NCI-H345 (cell line): ENCODE measurements around the gene FBXO5.
"Not testable (repeated sequence)": the region's sequence is repeated elsewhere in the genome, so short reads cannot be mapped to it uniquely, and the experiment has no call there.

ENCODE experiments used
- DNase-seq: peaks from one replicate; lab custom pipeline; 2025; lab: John Stamatoyannopoulos, UW

The FBXO5 gene

DNA sequence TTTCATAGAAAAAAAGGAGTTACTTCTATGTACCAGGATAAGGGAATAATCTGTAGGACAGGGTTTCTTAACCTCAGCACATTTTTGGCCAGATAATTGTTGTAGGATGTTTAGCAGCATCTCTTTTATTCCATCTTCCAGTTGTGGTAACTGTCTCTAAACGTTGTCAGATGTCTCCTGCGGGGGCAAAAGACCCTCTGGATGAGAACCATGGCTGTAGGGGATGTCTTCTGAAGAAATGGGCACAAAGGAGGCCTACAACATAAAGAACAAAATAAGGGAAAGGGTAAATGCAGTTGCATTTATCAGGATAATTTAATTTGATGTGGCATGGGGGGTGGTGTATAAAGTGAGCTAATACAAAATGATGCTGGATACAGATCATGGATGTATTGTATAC lies 4.1 kb upstream of the FBXO5 start:
- DNase-seq, result no peak

DNA sequence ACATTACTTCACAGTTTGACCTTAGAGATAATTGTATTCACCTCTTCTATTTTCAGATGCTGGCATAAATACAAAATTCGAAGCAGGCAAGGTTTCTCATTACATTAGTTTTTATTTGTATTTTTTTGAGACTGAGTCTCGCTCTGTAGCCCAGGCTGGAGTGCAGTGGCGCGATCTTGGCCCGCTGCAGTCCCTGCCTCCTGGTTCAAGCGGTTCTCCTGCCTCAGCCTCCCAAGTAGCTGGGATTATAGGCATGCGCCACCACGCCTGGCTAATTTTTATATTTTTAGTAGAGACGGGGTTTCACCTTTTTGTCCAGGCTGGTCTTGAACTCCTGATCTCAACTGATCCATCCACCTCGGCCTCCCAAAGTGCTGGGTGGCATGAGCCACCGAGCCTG lies 2.5 kb upstream of the FBXO5 start:
- not testable (repeated sequence) for DNase-seq

DNA sequence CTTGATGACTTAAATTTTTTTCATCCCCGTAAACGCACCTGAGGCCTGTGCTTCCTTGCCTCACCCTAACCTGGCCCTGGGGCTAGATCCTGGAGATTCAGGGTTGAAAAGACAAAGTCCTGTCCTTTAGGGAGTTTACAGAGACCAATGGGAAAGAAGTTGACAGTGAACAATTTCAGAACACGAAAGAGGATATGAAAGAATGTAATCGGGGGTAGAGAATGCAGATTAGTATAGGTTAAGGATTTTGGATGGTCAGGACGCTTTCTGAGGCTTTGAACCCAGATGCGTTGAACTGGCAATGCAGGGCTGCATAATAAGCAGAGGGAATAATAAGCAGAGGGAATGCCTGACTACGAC lies 1.7 kb upstream of the FBXO5 start:
- DNase-seq, result peak; percentile 19

DNA sequence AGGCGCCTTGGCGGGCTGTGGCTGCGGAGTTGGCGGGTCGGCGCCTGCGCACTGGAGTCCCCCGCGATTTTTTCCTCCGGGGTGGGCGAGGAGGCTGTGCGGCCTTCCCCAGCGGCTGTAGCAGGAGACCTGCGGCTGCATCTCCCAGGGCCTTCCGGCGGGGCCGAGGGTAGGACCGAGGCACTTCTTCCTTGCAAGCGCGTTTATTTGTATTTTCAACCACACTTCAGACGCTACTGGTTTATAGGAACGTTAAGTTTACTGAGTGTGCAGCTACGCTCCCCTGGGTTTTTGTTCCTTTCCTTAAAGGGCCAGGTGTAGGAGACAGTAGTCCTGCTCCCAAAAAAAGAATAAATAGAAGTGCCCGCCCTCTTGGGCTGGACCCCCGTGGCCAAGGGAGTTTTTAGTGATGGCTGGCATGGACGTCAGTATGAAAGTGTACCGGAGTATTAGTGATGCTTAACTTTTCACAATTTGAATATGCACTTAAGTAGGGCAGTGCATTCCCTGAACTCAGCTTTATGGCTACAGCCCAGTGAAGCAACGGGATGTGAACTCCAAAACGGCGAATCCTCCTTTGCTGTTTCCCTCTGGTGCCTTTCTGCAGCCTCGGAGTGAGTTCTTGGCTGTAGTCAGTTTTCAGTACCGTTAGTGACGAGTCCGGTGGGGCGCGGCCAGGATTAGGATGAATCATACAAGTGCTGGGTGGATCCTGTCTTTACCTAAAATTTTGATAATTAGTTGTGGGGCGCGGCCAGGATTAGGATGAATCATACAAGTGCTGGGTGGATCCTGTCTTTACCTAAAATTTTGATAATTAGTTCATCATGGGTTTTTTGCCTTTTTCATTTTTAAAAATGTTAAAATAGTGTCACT lies 1.0 kb upstream of the FBXO5 start:
- DNase-seq, result peak; percentile 67

DNA sequence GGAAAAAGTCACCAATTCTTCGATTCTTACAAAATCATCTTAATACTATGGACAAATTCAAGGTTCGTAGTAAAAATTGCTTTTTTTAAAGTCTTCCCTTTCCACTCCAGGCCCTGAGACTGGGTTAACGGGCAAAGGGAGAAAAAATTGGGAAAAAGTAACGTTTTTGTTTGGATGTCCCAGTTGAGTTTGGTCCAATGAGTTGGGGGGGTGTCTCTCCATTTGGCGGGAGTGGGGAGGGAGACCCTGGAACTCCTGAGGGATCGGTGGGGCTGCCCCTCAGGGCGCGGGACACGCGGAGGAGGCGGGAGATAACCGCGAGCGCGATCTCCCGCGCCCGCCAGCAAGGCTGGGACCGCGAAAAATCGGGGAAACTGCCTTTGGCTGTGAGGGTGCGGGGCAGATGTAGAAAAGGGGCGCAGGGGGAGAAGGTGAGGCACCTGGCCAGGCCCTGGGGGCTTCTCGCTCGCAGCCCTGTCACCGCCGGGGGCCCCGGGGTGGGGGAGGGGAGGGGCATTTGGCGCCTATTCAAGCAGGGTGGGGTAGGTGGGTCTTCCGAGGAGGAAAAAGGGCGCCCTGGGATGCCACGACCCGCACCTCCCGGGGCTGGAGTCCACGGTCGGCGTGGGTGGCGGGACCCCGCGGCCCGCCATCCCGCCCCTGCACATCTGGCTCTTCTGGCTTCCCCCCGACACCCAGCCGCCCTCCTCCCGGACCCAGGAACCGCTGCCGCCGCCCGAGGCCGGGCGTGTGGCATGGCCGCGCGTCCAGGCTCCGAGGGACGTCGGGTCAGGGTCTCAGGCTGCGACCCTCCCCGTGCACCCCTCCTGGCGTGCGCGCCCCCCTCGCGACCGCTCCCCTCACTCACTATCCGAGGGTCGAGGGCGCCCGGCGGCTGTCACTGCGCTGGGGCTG lies 595 bp downstream of the FBXO5 start:
- DNase-seq, result no peak

DNA sequence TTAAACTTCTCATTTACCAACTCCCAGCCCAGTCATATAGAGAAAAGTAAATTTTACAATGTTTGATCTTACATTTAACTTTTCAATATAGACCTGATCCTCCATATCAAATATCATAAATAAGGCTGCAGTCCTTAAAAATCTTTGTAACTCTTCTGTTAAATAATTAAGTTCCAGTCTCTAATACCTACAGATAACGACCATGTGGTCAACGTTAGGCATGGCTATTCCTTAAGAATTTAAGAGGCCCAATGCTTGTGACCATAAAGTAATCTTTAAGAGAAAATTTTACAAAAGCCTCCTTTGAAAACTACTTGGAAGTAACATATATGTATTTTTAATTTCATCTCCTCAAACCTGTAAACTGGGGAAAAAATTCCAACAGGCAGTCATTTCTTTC lies 1.6 kb downstream of the FBXO5 start:
- no peak for DNase-seq

DNA sequence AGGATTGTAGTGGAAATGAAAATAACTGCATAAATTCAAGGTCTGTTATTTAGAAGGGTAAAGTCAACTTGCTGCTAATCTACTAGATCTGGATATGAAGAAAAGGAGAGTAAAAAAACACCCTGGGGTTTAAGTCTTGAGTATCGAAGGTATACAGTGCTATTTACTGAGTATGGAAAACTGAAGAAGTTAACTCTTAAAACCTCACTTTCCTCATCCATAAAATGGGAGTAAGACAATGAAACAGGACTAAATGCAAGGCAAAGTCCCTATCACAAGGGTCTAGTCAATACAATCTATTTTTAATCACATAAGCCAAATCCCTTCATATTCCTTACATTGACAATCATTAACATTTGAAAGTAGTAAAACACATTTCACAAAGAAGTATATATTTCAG lies 2.2 kb downstream of the FBXO5 start:
- DNase-seq, result no peak

DNA sequence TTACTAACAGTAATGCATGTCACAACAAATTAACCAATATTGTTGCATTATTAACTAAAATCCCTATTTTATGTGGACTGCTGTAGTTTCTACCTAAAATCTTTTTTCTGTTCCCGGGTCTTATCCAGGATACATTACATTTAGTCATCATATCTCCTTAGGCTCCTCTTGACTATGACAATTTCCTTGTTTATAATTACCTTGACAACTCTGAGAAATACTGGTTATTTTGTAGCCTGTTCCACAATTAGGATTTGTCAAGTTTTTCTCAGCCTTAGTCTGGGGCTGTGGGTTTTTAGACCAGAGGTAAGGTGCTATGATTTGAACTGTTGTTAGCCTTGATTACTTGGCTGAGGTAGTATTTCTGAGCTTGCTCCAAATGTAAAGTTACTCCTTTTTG lies 3.7 kb downstream of the FBXO5 start:
- DNase-seq, result no peak

DNA sequence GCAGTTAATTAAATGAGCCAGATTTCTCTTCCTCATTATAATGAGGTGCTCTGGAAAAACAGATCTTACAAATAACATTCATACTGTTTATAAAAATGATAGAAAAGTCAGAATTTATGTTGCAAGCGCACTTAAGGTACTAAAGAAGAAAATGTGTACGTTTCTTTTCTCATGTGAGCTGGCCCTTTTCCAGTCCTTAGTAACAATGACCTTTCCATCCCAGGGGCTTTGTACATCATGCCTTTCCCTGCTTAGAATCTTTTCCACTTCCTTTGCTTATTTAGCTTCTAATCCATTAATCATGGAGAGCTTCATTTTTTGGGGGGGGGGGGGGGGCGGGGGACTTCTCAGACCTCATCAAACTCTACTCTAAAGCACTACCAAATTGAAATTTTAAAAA lies 4.8 kb downstream of the FBXO5 start:
- no peak for DNase-seq

DNA sequence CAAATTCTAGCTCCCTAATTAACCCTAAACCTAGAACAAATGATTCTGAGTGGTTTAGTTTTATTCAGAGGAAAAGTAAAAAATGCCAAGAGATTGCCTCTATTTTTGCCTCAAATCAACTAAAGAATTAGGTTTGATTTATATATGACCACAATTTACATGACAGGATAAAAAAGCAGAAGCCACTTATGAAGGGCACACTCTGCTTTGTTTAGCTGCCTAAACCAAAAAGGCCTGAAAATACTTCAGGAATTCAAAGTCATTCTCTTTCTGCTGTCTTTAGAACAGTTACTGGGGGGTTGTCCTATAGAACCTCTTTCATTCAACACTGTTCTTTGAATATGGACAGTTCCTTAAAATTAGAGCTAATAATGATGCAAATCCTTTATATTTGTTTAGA lies 5.3 kb downstream of the FBXO5 start:
- DNase-seq, result no peak

DNA sequence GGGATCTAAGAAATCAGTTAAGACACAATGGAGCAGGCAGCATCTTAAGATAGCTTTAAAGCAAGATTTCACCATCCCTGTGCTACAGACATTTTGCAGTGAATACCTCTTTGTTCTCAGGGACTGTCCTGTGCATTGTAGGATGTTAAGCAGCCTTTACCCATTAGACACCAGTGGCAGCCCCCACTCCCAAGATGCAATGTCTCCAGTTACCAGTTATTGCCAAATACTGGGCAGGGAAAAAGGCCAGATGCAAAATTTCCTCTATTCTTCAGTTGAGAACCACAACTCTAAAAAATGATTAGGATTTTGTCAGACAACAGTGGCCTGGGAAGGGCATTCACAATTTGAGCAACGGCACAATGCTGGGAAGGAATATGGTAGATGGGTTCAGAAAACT lies 6.1 kb downstream of the FBXO5 start:
- DNase-seq, result no peak

DNA sequence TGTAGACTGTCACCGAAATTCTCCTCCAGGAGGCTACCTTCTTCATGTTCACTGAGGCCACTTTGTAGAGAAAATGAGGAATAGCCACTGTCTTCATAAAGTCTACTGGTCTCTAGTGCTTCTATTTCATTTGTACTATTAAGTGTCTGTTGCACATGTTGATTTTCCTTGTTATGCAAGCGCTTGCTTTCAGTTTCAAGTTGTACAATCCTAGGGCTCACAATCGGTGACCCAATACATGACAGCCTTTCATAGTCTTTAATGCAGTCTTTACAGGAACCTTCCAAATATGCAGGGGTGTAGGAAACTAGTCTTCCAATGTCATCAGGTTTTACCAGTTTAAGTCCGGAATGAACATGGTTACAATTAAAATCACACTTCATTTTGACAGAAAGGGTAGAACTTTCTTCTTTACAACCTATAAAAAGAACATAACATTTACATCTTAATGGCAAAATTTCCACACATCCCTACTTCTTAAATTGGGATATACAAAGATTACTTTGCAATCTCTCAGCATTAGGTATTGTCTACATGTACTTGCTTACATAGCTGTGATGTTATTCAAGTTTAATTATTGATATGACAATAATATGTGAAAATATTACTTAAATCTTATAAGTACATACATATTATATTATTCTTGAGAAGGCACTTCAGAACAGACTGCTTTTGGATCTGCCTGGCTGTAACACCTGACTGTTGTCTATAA lies 7.5 kb downstream of the FBXO5 start:
- DNase-seq, result no peak

DNA sequence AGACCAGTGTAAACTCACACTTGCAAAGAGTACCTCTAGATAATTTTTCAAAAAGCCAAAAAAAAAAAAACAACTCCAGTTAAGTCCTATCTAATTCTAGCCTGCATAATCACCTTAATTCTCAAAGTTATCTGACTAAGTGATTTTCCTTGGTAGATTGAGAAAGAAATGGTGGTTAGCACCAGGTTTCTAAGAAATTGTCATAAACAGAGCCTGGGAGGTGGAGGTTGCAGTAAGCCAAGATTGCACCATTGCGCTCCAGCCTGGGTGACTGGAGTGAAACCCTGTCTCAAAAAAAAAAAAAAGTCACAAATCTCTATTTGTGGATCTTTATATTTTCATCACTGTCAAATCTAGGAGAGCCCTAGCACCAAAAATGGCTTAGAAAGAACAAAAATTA lies 8.9 kb downstream of the FBXO5 start:
- DNase-seq, result no peak

DNA sequence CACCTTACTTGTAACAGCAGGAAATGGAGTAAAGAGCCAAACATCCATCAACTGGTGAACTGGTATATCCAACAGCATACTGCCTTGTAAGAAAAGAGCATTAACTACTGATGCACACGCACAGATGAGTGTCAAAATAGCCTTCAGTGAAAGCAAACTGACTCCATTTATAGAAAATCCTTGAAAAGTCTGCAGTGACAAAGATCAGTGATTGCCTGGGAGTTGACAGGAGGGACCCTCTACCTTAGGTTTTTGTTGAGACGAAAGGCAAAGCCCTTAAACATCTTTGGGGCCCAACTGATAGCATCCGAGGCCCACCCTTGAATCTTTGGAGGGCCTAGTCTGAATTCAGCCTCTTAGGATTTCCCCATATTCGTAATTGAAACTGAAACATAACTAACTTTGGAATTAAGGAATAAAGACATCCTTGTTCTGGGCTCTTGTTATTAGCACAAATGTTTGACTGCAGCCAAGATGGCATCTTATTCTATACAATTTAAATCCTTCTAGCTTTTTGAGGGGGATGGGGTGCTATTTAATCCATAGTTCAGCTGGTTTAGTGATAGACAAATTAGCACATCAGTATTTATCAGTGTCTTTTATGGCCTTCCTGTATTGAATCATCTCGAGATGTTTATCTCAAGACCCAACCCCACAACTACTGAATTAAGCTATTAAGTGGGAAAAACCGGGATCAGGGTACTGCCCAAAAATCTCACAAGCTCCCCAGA lies 13.0 kb downstream of the FBXO5 start:
- DNase-seq, result no peak

DNA sequence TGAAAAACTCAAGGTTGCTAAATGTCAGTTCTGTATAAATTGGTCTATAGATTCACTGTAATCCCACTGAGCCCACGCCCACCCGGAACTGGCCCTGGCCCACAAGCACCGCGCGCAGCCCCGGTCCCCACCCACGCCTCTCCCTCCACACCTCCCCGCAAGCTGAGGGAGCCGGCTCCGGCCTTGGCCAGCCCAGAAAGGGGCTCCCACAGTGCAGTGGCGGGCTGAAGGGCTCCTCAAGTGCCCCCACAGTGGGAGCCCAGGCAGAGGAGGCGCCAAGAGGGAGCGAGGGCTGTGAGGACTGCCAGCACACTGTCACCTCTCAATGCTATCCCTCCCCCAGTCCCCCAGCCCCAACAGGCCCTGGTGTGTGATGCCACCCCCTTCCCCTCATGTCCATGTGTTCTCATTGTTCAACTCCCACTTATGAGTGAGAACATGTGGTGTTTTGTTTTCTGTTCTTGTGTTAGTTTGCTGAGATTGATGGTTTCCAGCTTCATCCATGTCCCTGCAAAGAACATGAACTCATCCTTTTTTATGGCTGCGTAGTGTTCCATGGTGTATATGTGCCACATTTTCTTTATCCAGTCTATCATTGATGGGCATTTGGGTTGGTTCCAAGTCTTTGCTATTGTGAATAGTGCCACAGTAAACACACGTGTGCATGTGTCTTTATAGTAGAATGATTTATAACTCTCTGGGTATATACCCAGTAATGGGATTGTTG lies 16.5 kb downstream of the FBXO5 start:
- DNase-seq, result not testable (repeated sequence)

DNA sequence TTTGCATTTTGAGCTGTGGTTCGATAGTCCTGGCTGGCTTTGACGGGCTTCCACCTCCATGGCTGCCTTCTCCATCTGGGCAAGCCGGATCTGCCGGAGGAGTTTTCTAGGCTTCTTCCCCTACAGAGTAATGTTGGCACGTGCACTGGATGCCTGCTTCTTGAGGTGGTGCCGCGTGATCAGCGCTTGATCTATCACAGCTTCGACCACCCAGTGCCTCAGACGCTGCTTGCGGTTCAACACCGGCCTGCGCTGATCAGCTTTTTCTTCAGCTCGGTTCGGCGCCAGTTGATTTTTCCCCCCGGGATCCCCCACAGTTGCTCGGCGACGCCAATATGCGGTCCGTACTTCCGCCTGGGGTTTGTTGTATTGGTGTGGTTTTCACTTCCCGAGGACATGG lies 23.5 kb downstream of the FBXO5 start:
- DNase-seq, result no peak

DNA sequence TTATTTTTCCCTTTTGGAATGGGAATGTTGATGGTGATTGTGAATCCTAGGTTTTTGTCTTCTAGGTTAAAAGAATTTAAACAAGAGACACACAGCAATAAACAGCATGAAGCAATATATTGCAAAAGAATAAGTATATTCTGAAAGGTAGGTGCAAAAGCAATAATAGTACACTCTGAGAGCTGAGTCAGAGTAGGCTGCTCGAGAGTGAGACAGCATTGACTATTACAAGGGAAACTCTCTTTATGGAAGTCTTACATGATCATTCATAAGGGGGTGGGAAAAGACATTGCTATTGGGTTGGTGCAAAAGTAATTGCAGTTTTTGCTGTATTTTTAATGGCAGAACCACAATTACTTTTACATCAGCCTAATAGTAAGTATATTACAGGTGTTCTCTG lies 25.0 kb downstream of the FBXO5 start:
- no peak for DNase-seq

DNA sequence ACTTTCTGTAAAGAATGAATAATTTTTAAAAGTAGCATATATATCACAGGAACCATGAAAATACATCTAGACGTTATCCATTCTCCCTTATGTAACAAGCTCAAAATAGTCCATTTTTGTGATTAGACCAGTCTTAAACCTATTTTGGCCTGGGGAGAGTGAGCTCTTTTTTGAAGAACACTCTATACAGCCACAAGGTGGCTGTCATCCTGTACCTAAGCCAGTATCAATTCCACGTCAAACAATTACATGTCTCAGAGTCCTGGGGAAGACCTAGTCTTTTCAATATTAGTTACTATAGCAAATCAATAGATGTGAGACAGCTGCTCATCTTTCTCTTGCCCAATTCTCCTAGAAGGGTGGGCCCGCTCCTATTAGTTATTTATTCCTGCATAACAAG lies 28.4 kb downstream of the FBXO5 start:
- DNase-seq, result no peak

DNA sequence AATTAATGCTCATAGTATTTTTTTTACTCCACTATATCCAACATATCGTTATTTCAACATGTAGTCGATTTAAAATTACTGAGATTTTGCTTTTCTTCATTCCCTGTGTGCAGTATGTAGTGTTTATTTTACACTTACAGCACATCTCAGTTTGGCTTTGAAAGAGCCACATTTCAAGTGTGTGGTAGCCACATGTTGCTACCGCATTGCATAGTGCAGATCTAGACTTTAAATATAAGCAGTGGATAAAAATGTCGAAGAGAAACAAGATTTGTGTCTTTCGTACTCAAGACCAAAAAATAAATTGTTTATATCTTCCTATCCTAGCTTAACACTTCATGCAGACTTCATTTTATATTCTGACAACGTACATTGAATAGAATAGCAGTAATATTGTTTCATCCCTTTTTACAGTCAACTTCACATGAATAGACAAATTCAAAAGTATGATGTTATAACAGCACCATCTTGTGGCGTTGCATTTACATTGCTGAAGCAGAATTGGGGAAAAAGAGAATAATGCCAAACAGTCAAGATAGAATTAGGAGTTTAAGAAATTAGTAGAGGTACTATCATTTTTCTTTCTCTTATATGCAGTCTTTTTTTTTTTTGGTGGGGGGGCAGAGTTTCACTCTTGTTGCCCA lies 29.9 kb downstream of the FBXO5 start:
- DNase-seq, result peak; percentile 1

DNA sequence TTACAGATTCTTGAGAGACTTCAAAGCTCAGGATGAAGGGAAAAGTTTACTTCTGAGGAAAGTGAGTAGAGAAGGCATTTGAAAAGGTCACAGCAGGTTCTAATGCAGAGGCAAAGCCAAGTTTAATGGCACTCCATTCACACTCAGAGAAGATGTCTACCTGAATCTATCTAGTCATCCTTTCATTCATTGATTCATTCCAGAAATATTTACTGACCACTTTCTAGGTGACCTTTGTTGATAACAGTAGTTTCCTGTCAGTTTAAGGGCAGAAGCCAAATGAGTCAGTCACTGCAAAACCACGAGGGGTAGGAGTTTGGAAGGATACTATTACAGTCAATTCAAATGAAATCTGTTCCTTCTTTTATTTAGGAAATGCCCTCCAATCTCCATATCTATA lies 30.8 kb downstream of the FBXO5 start:
- no peak for DNase-seq

DNA sequence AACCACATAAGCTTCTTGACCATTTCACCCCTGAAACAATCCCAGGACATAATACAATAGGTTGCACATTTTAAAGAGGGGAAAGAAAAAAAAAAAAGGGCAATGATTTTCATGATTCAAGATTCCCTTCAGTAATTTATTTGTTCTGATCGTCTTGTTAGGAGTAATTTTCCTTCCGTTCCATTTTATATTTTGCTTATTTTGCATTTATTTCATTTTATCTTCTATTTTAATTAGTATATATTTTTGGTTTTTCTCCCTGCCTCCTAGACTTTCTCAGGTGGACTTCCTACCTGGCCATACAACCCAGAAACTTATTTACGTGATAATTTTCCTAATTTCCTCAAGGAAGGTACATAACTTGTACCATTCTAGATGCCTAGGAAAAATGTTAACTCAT lies 32.6 kb downstream of the FBXO5 start:
- no peak for DNase-seq
